Neural progenitor cell (in vitro differentiated cells): ENCODE measurements around the gene ANO10.

ENCODE experiments used
- EZH2 ChIP-seq: fragments of 200-600 bp; sonication (generic); IDR thresholded peaks from 2 replicates; pipeline ENCODE4 v1.6.1; 2017; ENCODE audit warnings: antibody characterized with exemption, mild to moderate bottlenecking, moderate library complexity
- EZH2phosphoT487 ChIP-seq: fragments of 200-600 bp; sonication (generic); IDR thresholded peaks from 2 replicates; pipeline ENCODE4 v1.6.1; 2017; ENCODE audit warnings: antibody characterized with exemption
- TF ChIP-seq, protein P1 (sequence below): fragments of 200-600 bp; sonication (generic); IDR thresholded peaks from 2 replicates; pipeline ENCODE4 v1.5.1; 2017; ENCODE audit warnings: antibody characterized with exemption, mild to moderate bottlenecking

DNA sequence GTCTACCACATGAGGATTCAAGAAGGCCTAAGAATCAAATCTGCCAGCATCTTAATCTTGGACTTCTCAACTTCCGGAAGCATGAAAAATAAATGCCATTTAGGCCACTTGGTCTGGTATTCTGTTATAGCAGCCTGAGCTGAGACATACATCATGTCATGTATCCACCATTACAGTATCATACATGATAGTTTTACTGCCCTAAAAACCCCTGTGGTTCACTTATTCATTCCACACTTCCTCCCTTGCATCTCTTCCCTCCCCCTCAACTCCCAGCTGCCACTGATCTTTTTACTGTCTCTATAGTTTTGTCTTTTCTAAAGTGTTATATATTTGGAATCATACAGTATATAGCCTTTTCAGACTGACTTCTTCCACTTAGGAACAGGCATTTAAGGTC, 173.7 kb downstream of the ANO10 start:
- TF ChIP-seq, protein P1, sequence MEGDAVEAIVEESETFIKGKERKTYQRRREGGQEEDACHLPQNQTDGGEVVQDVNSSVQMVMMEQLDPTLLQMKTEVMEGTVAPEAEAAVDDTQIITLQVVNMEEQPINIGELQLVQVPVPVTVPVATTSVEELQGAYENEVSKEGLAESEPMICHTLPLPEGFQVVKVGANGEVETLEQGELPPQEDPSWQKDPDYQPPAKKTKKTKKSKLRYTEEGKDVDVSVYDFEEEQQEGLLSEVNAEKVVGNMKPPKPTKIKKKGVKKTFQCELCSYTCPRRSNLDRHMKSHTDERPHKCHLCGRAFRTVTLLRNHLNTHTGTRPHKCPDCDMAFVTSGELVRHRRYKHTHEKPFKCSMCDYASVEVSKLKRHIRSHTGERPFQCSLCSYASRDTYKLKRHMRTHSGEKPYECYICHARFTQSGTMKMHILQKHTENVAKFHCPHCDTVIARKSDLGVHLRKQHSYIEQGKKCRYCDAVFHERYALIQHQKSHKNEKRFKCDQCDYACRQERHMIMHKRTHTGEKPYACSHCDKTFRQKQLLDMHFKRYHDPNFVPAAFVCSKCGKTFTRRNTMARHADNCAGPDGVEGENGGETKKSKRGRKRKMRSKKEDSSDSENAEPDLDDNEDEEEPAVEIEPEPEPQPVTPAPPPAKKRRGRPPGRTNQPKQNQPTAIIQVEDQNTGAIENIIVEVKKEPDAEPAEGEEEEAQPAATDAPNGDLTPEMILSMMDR = no peak
- no peak for TF ChIP-seq EZH2phosphoT487
- TF ChIP-seq EZH2 = no peak
